SU-DHL-6 (cell line): ENCODE data around the gene RPTOR.

ENCODE experiments used
- CTCF ChIP-seq: fragments of 200-600 bp; sonication (generic); IDR thresholded peaks from one replicate; pipeline ENCODE4 v1.5.1; 2017; ENCODE audit warnings: antibody characterized with exemption, mild to moderate bottlenecking, low read length, moderate library complexity; ENCODE audit not compliant: insufficient read depth, poor library complexity, severe bottlenecking
- EZH2phosphoT487 ChIP-seq: fragments of 200-600 bp; sonication (generic), shearing (Covaris generic); conservative IDR thresholded peaks from 2 replicates; pipeline ENCODE4 v1.6.1; 2018; ENCODE audit warnings: mild to moderate bottlenecking, antibody characterized with exemption, low read length, moderate library complexity, mixed read lengths

GRCh38 chr17:80527016-80527645 is 17.5 kb upstream of the RPTOR start:
- no peak for TF ChIP-seq CTCF
- no peak for TF ChIP-seq EZH2phosphoT487
